ENCODE measurements around the gene TRIM26. TPM values are rescaled to one million over a fixed set of nuclear protein-coding genes. Genes with fewer than 3 reads are reported as not detected.

The TRIM26 gene
- total and polyA plus RNA-seq, 7 donors, result 13.1 to 36.4 (median 15.6) TPM

GRCh38 chr6:30164714-30165113 lies 48.5 kb downstream of the TRIM26 start:
- intact Hi-C loops (cut with DNase I), result no loop called here
- no peak overlapping the region for H3K27ac ChIP-seq
- TF ChIP-seq CTCF (IDR thresholded peaks at IDR 0.05), result no peak
- H3K4me1 ChIP-seq, result no peaks in the 10 kb centered on the region
- H3K27me3 ChIP-seq (ENCODE audit: insufficient read depth in 3 of 3, low read length in 2 of 3), result peaks cover 0 to 23% (median 0%) of the 10 kb centered on the region in 3 donors
- DNase-seq (no peak), ATAC-seq (no peak)
- H3K4me3 ChIP-seq, result no peak overlapping the region
- H3K9me3 ChIP-seq, result no peaks in the 10 kb centered on the region
- H3K36me3 ChIP-seq (ENCODE audit: insufficient read depth in 1 of 2, low read depth in 1 of 2), result no peaks in the 10 kb centered on the region
- 84 to 87% (median 85%) methylated on average over 4 of the region's 4 CpGs for WGBS, 3 donors

- Histone ChIP-seq H3K27me3 (ENCODE audit: insufficient read depth in 3 of 3, low read length in 2 of 3) (peaks cover 0 to 23% (median 0%) of the 10 kb centered on the region in 3 donors), H3K4me1 (no peaks in the 10 kb centered on the region), H3K4me3 (no peak overlapping the region), H3K36me3 (ENCODE audit: insufficient read depth in 1 of 2, low read depth in 1 of 2) (no peaks in the 10 kb centered on the region), H3K9me3 (no peaks in the 10 kb centered on the region), H3K27ac (no peak overlapping the region)
- no peak for TF ChIP-seq CTCF (IDR thresholded peaks at IDR 0.05)
- intact Hi-C loops (cut with DNase I), result no loop called here
- WGBS, 3 donors, result 84 to 88% (median 86%) methylated on average over 16 of the region's 16 CpGs
- DNase-seq, result no peak
- no peak for ATAC-seq
Observed at GRCh38 chr6:30163918-30164654, 49.1 kb downstream of the TRIM26 start.

GRCh38 chr6:30163090-30163917 lies 49.9 kb downstream of the TRIM26 start, which contains the start of gene TRIM15:
TSS of gene TRIM15 (plus strand) at chr6:30163546. CDS start at chr6:30163685, 139 bp downstream.
- H3K36me3 ChIP-seq (ENCODE audit: insufficient read depth in 1 of 2, low read depth in 1 of 2), result no peaks in the 10 kb centered on the region
- DNase-seq (no peak), ATAC-seq (no peak)
- H3K4me3 ChIP-seq, result no peak within 1 kb of the TSS
- no peaks in the 10 kb centered on the region for H3K9me3 ChIP-seq
- no peak within 1 kb of the TSS for H3K27ac ChIP-seq
- intact Hi-C loops (cut with DNase I), result no loop called here
- peaks cover 0 to 23% (median 0%) of the 10 kb centered on the region in 3 donors for H3K27me3 ChIP-seq (ENCODE audit: insufficient read depth in 3 of 3, low read length in 2 of 3)
- 67 to 69% (median 68%) methylated on average over 30 to 31 of the region's 31 CpGs for WGBS, 3 donors
- no peak for TF ChIP-seq CTCF (IDR thresholded peaks at IDR 0.05)
- H3K4me1 ChIP-seq, result no peaks in the 10 kb centered on the region

GRCh38 chr6:30162265-30163089 lies 50.7 kb downstream of the TRIM26 start:
- WGBS, 3 donors, result 65 to 71% (median 68%) methylated on average over 12 of the region's 12 CpGs
- no peak overlapping the region for H3K27ac ChIP-seq
- H3K27me3 ChIP-seq (ENCODE audit: insufficient read depth in 3 of 3, low read length in 2 of 3), result peaks cover 0 to 15% (median 0%) of the 10 kb centered on the region in 3 donors
- no peaks in the 10 kb centered on the region for H3K4me1 ChIP-seq
- H3K4me3 ChIP-seq, result no peak overlapping the region
- intact Hi-C loops (cut with DNase I), result no loop called here
- no peak for TF ChIP-seq CTCF (IDR thresholded peaks at IDR 0.05)
- no peak for DNase-seq
- ATAC-seq, result no peak
- H3K36me3 ChIP-seq (ENCODE audit: insufficient read depth in 1 of 2, low read depth in 1 of 2), result no peaks in the 10 kb centered on the region
- no peaks in the 10 kb centered on the region for H3K9me3 ChIP-seq

Data from psoas muscle (tissue), 8 donors.